ENCODE measurements around the gene DYNC2LI1.

Gene DYNC2LI1

DNA sequence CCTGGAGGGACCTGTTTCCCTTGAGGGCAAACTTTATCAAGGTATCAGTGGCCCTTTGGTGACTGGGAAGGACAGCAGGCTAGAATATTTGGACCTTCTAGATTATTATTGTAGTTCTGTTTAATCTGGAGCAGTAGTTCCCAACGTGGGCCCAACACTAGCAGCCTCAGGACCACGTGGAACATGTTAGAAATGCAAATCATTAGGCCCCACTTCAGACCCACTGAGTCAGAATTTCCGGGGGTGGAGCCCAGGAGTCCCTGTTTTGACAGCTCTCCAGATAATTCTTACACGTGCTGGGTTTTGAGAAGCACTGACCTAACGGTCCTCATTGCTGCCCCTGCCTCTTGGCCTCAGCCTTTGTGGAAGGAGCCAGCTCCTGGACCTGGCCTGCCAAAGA, 25.5 kb upstream of the DYNC2LI1 start:
- no peak overlapping the region for H3K4me3 ChIP-seq (replicated peaks; ENCODE audit: low read depth, low read length)
- no peak for DNase-seq (ENCODE audit: low read depth)
- TF ChIP-seq, protein P1, sequence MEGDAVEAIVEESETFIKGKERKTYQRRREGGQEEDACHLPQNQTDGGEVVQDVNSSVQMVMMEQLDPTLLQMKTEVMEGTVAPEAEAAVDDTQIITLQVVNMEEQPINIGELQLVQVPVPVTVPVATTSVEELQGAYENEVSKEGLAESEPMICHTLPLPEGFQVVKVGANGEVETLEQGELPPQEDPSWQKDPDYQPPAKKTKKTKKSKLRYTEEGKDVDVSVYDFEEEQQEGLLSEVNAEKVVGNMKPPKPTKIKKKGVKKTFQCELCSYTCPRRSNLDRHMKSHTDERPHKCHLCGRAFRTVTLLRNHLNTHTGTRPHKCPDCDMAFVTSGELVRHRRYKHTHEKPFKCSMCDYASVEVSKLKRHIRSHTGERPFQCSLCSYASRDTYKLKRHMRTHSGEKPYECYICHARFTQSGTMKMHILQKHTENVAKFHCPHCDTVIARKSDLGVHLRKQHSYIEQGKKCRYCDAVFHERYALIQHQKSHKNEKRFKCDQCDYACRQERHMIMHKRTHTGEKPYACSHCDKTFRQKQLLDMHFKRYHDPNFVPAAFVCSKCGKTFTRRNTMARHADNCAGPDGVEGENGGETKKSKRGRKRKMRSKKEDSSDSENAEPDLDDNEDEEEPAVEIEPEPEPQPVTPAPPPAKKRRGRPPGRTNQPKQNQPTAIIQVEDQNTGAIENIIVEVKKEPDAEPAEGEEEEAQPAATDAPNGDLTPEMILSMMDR (IDR thresholded peaks at IDR 0.05; ENCODE audit: low read length, missing control alignments), result no peak

DNA sequence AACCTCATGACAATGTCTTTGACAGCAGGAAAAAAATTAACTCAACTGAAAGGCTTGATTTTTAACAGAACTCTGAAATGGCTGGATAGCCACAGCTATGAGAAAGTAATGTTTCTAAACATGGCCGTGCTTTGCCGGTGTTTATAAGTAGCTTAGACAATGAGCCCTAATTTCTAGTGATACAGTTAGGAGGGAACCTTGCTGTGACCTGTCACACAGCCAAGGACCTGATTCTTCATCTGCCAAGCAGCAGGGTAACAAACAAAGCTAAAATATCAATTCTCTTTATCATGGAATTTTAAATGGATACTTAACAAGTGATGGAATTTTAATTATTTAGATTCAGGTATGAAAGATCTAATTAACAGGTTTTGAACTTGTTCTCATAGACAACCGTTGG, 24.3 kb upstream of the DYNC2LI1 start:
- TF ChIP-seq, protein P1 (IDR thresholded peaks at IDR 0.05; ENCODE audit: low read length, missing control alignments), result no peak
- H3K4me3 ChIP-seq (replicated peaks; ENCODE audit: low read depth, low read length), result no peak overlapping the region
- no peak for DNase-seq (ENCODE audit: low read depth)

DNA sequence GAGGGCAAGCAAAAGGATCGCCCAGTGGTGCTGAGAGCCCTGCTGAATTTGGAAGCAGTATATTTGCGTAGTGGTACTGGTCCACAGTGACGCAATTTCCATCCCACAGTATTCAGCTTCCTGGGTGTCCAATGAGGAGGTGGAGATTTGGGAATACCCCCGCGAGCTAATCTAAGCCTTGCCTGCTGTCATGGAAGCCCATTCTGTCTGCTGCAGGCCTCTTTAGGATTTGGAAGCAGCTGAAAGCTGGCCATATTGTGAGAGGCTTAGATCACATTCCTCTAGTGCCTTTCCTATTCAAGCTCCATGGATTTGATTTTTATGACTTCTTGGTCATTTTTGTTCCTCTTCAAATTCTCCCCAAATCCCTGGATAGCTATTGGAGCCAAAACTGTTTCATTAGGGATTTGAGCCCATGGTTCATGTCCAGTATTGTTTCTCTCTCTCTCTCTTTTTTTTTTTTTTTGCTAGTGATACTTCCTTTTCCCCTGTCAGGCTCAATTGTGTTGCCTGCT, 22.3 kb upstream of the DYNC2LI1 start:
- TF ChIP-seq, protein P1 (IDR thresholded peaks at IDR 0.05; ENCODE audit: low read length, missing control alignments), result no peak
- DNase-seq (ENCODE audit: low read depth), result no peak

DNA sequence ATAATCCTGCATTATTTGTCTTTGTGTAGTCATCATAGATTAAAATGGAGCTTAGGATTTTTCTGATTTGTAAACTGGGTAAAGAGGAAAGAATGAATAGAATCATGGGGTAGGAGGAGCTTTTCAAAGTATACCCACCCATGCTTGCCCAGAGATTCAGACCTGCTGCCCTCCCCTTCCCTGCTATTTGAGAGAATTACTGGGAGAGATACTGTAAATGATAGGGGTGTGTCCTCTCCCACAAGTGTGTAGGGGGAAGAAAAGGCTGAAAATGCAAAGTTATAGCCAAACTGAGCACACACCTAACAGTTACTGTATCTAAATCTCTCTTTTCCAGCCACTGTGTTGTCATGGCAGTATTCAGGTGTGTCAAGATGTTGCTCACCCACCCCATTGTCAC, 21.5 kb upstream of the DYNC2LI1 start:
- TF ChIP-seq, protein P1 (IDR thresholded peaks at IDR 0.05; ENCODE audit: low read length, missing control alignments), result no peak
- H3K4me3 ChIP-seq (replicated peaks; ENCODE audit: low read depth, low read length), result no peak overlapping the region
- DNase-seq (ENCODE audit: low read depth), result no peak

More for the DNA sequence above, 22.3 kb upstream of the DYNC2LI1 start:
- no peak overlapping the region for H3K4me3 ChIP-seq (replicated peaks; ENCODE audit: low read depth, low read length)

DNA sequence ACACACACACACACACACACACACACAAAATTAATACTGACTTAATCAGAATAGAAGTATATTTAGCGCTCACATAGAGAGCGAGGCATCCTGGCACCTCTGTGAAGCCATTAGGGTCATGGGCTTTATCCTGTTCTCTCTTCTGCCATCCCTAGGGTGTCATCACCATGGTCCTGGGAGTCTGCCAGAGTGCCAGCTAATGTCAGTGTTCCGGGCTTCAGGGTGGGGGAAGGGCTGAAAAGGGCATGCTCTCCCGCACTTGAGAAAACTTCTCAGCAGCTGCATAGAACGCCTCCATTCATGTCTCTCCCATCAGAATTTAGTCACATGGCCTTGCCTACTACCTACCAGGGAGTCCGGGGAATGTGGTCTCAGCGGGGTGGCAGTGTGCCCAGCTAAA, 19.7 kb upstream of the DYNC2LI1 start:
- TF ChIP-seq, protein P1 (IDR thresholded peaks at IDR 0.05; ENCODE audit: low read length, missing control alignments), result no peak
- no peak for DNase-seq (ENCODE audit: low read depth)
- H3K4me3 ChIP-seq (replicated peaks; ENCODE audit: low read depth, low read length), result no peak overlapping the region

DNA sequence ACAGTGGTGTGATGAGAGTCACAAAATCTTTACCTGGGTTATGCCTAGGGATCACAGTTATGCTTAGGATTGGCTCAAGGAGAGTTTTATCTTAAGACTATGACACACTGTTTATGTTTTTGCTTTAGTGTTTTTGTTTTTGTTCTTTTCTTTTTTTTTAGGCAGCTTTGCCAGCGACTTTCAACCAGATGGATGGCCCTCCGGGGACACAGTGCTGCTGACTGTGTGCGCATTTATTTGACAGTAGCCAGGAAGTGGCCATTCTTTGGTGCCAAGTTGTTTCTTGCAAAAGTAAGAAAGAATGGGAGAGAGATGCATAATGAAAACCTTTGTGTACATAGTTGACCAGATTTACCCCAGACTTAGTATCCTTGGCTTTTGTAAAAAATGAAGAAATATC, 15.1 kb upstream of the DYNC2LI1 start:
- H3K4me3 ChIP-seq (replicated peaks; ENCODE audit: low read depth, low read length), result no peak overlapping the region
- peak; percentile 56 for DNase-seq (ENCODE audit: low read depth)
- TF ChIP-seq, protein P1 (IDR thresholded peaks at IDR 0.05; ENCODE audit: low read length, missing control alignments), result no peak

DNA sequence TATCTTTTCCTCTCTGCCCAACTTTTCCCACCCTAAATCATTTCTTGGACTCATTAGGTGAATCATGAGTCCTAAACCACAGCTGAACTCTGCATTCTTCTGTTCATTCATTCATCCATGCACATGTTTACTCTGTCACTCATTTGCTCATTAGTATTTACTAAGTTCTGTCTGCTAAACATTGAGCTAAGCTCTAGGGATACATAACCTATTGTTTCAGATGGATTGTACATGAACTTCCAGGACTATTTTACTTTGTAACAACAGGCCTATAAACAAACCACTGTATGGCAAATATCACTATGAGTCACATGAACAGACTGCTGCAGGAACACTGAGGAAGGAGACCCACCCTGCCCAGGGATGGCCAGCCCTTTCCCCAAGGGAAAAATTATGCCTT, 14.6 kb upstream of the DYNC2LI1 start:
- peak; percentile 40 for DNase-seq (ENCODE audit: low read depth)
- TF ChIP-seq, protein P1 (IDR thresholded peaks at IDR 0.05; ENCODE audit: low read length, missing control alignments), result no peak

More for the DNA sequence above, 14.6 kb upstream of the DYNC2LI1 start:
- H3K4me3 ChIP-seq (replicated peaks; ENCODE audit: low read depth, low read length), result no peak overlapping the region

Measured in fibroblast of pulmonary artery (primary cell).